ENCODE results near the gene PFKFB2. TPM values are rescaled to one million over a fixed set of nuclear protein-coding genes. Genes with fewer than 3 reads are reported as not detected.

PFKFB2 gene
- total RNA-seq, 1 donor from 2014 or later = 5.1 TPM

GRCh38 chr1:207021876-207022596, 31.0 kb upstream of the PFKFB2 start:
- DNase-seq (ENCODE audit: low read depth) = no peak
- no peak for TF ChIP-seq CTCF (conservative IDR thresholded peaks at IDR 0.05; ENCODE audit: low read depth, low read length)
- no peak overlapping the region for H3K4me3 ChIP-seq (ENCODE audit: low read depth, low read length)

- no peak for TF ChIP-seq CTCF (conservative IDR thresholded peaks at IDR 0.05; ENCODE audit: low read depth, low read length)
- no peak overlapping the region for H3K4me3 ChIP-seq (ENCODE audit: low read depth, low read length)
- DNase-seq (ENCODE audit: low read depth) = no peak
Observed at GRCh38 chr1:207022996-207023679, 29.9 kb upstream of the PFKFB2 start.

GRCh38 chr1:207024202-207025145, 28.6 kb upstream of the PFKFB2 start:
- no peak for TF ChIP-seq CTCF (conservative IDR thresholded peaks at IDR 0.05; ENCODE audit: low read depth, low read length)
- no peak overlapping the region for H3K4me3 ChIP-seq (ENCODE audit: low read depth, low read length)
- no peak for DNase-seq (ENCODE audit: low read depth)

GRCh38 chr1:207025146-207025880, 27.8 kb upstream of the PFKFB2 start:
- H3K4me3 ChIP-seq (ENCODE audit: low read depth, low read length) = no peak overlapping the region
- DNase-seq (ENCODE audit: low read depth) = no peak
- no peak for TF ChIP-seq CTCF (conservative IDR thresholded peaks at IDR 0.05; ENCODE audit: low read depth, low read length)

GRCh38 chr1:207026104-207026534, 27.0 kb upstream of the PFKFB2 start:
- no peak for DNase-seq (ENCODE audit: low read depth)
- no peak overlapping the region for H3K4me3 ChIP-seq (ENCODE audit: low read depth, low read length)
- TF ChIP-seq CTCF (conservative IDR thresholded peaks at IDR 0.05; ENCODE audit: low read depth, low read length) = no peak

GRCh38 chr1:207027206-207027777, 25.8 kb upstream of the PFKFB2 start:
- DNase-seq (ENCODE audit: low read depth) = peak; percentile 78
- peak overlapping the region; percentile 21 for H3K4me3 ChIP-seq (ENCODE audit: low read depth, low read length)
- no peak for TF ChIP-seq CTCF (conservative IDR thresholded peaks at IDR 0.05; ENCODE audit: low read depth, low read length)
